Esophagus muscularis mucosa (tissue), 3 donors: Measurements from ENCODE around the gene PDLIM5.

Experiments used
- EP300 ChIP-seq: sonication (generic); formaldehyde crosslinking; IDR thresholded peaks from one replicate; pipeline ENCODE4 v1.6.1; 2017; ENCODE audit warnings: antibody characterized with exemption
- POLR2AphosphoS5 ChIP-seq, 2 donors: sonication (generic); formaldehyde crosslinking; IDR thresholded peaks; one replicate each; pipeline ENCODE4 v1.6.1; 2017; ENCODE audit warnings: antibody characterized with exemption in 2 of 2

DNA sequence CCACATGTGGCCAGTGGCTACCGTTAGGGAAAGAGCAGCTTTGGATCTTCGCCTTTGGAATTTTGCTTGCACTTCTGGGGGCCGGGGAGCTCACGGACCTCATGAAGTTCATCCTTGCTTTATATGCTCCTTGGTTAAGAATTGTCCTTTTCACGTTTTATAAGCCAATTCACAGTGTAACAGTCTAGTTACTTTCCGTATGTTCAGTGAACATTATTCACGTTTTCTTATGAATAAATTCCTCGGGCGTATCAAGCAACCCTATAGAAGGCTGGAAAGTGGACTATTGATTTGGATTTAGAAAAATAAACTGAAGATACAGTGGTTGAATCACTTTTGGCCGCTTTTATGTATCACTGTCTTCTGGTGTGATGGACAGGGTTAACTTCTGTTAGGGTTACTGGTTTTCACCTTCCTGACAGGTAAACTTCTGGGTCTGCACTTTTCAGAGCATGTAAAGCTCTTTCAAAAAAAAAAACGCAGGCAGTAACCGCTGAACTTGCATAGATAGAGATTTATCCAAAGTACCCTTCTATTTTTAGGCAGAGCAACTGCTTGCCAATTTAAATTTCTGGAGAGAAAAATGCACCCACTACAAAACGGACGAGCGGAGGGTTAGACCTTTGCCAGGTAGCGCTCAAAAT is 569 bp upstream of the PDLIM5 start:
- TF ChIP-seq POLR2AphosphoS5 (IDR thresholded peaks at IDR 0.05) (no peak), EP300 (no peak)
